HepG2 (cell line): ENCODE results near the gene CARS2. TPM values are rescaled to one million over a fixed set of nuclear protein-coding genes. Genes with fewer than 3 reads are reported as not detected.
A peak's percentile ranks its signal among the peaks of the same experiment; 100 is the strongest.

ENCODE experiments used
- ATF2 ChIP-seq: sonication (generic); formaldehyde crosslinking; IDR thresholded peaks from 2 replicates; pipeline ENCODE4 v1.4.0; 2020; ENCODE audit warnings: missing genetic modification reagents
- CBX2 ChIP-seq, 2 experiments: fragments of 200-600 bp in 1 of 2; sonication (generic); formaldehyde crosslinking in 1 of 2; IDR thresholded peaks; 2 replicates each; pipeline versions ENCODE4 v1.7.0 to v1.8.1; 2018 to 2022; ENCODE audit warnings: low read depth in 2 of 2, low read length in 1 of 2, mild to moderate bottlenecking in 1 of 2, missing genetic modification reagents in 1 of 2
- CSRNP1 ChIP-seq: sonication (generic); formaldehyde crosslinking; IDR thresholded peaks from 2 replicates; pipeline ENCODE4 v1.8.1; 2023; ENCODE audit warnings: mild to moderate bottlenecking, missing genetic modification reagents
- DNMT3B ChIP-seq: conservative IDR thresholded peaks from 2 replicates; pipeline ENCODE4 v1.6.1; 2016; ENCODE audit warnings: missing biosample characterization, control low read depth
- IKZF1 ChIP-seq: fragments of 450-650 bp; IDR thresholded peaks from 2 replicates; pipeline ENCODE4 v1.7.1; 2016
- RFX1 ChIP-seq: fragments of 450-650 bp; IDR thresholded peaks from 2 replicates; pipeline ENCODE4 v1.6.1; 2017
- RFX3 ChIP-seq: IDR thresholded peaks from 2 replicates; pipeline ENCODE4 v1.6.1; 2016; ENCODE audit warnings: missing biosample characterization, missing genetic modification reagents
- SKIL ChIP-seq: sonication (generic); formaldehyde crosslinking; IDR thresholded peaks from 2 replicates; pipeline ENCODE4 v1.8.0; 2022; ENCODE audit warnings: missing genetic modification reagents, mild to moderate bottlenecking, moderate library complexity, borderline replicate concordance
- SP1 ChIP-seq, 2 experiments: fragments of 450-650 bp in 1 of 2; sonication (generic) in 1 of 2; formaldehyde crosslinking in 1 of 2; IDR thresholded peaks; 2 replicates each; pipeline versions ENCODE4 v1.4.0 to v1.6.1; 2016 to 2020; ENCODE audit warnings: missing genetic modification reagents in 1 of 2
- USF2 ChIP-seq, 2 experiments: sonication (generic) in 1 of 2; formaldehyde crosslinking in 1 of 2; IDR thresholded peaks; 2 replicates each; pipeline versions ENCODE4 v1.5.1 to v1.6.1; 2011 to 2020; ENCODE audit warnings: borderline replicate concordance in 1 of 2, low read depth in 1 of 2, low read length in 1 of 2, mild to moderate bottlenecking in 1 of 2, missing genetic modification reagents in 1 of 2, moderate library complexity in 1 of 2
- WIZ ChIP-seq: sonication (generic); formaldehyde crosslinking; IDR thresholded peaks from 2 replicates; pipeline ENCODE4 v1.5.1; 2020; ENCODE audit warnings: mild to moderate bottlenecking, missing genetic modification reagents
- ZNF260 ChIP-seq: sonication (generic); formaldehyde crosslinking; IDR thresholded peaks from 2 replicates; pipeline ENCODE4 v1.4.0; 2020; ENCODE audit warnings: missing genetic modification reagents, low read depth, mild to moderate bottlenecking, borderline replicate concordance
- ZNF569 ChIP-seq: sonication (generic); formaldehyde crosslinking; IDR thresholded peaks from 2 replicates; pipeline ENCODE4 v1.5.0; 2020; ENCODE audit warnings: mild to moderate bottlenecking, missing genetic modification reagents, moderate library complexity, borderline replicate concordance
- ZNF790 ChIP-seq: sonication (generic); formaldehyde crosslinking; IDR thresholded peaks from 2 replicates; pipeline ENCODE4 v1.8.0; 2022; ENCODE audit warnings: missing genetic modification reagents, mild to moderate bottlenecking, borderline replicate concordance
- polyA plus RNA-seq, 8 experiments: library from polyadenylated mRNA; depleted of rRNA in 3 of 8; stranded (reverse) in 7 of 8; unstranded in 1 of 8; fragments of >200 nt; fragmentation: Illumina TruSeq in 4 of 8; extraction: Trizol in 4 of 8; gene quantifications; 2 replicates each; pipeline versions ENCODE4 v1.2.1 to v1.2.3, GENCODE V29; 2011 to 2016; ENCODE audit warnings: low read depth in 4 of 8, missing spikeins in 1 of 8, mixed read lengths in 1 of 8; ENCODE audit not compliant: insufficient read depth in 1 of 8
- total RNA-seq, 5 experiments: library from RNA; depleted of rRNA; stranded (reverse); fragments of >200 nt; fragmentation: Illumina TruSeq; extraction: Trizol; gene quantifications; 2 replicates each; pipeline ENCODE4 v1.2.3, GENCODE V29; 2016; ENCODE audit warnings: low read depth in 1 of 5
- TF ChIP-seq, protein P1 (sequence below): sonication (generic); formaldehyde crosslinking; IDR thresholded peaks from 2 replicates; pipeline ENCODE4 v1.4.0; 2020; ENCODE audit warnings: missing genetic modification reagents
- TF ChIP-seq, protein P2 (sequence below): sonication (generic); formaldehyde crosslinking; IDR thresholded peaks from 2 replicates; pipeline ENCODE4 v1.8.1; 2022; ENCODE audit warnings: mild to moderate bottlenecking, missing genetic modification reagents

The CARS2 gene
- total and polyA plus RNA-seq, 2 of the 13 experiments (the other 11 are each of a cell fraction or from before 2014, with no cell fraction given) = 41.1 to 59.3 TPM

DNA sequence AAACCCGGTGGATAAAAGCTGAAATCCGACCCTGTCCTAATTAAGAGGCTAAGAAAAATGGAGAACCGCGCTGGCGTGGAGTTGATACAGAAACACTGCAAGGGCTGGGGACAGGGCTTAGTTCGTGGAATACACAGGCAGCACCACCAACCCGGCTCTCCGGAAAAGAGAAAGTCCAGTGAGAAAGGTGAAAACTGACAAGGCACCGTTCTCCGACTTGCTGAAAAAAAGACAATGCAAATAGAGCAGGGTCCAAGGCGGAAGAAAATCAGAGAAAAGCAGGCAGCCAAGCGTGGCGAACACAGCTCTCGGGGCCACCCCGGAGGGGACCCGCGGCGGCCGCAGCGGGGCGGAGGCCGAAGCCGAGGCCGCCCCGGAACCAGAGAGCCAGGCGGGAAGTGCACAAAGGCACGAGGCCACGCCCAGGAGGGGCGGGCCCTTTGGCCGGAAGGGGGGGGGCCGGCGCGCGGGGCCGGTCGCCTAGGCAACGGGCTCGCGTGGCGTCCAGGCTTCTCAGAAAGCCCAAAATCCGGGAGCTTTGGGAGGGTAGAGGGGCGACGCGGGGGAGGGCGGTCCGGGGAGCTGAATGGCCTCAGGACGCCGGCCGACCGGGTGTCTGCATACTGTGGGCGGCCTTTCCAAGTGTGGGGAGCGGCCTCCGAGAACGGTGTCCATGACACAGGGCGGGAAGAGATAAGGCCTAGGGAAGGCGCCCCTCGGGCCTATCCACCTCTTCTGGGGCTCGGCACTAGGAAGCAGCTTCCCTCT is 6.3 kb upstream of the CARS2 start (continued):
- TF ChIP-seq, protein P1, sequence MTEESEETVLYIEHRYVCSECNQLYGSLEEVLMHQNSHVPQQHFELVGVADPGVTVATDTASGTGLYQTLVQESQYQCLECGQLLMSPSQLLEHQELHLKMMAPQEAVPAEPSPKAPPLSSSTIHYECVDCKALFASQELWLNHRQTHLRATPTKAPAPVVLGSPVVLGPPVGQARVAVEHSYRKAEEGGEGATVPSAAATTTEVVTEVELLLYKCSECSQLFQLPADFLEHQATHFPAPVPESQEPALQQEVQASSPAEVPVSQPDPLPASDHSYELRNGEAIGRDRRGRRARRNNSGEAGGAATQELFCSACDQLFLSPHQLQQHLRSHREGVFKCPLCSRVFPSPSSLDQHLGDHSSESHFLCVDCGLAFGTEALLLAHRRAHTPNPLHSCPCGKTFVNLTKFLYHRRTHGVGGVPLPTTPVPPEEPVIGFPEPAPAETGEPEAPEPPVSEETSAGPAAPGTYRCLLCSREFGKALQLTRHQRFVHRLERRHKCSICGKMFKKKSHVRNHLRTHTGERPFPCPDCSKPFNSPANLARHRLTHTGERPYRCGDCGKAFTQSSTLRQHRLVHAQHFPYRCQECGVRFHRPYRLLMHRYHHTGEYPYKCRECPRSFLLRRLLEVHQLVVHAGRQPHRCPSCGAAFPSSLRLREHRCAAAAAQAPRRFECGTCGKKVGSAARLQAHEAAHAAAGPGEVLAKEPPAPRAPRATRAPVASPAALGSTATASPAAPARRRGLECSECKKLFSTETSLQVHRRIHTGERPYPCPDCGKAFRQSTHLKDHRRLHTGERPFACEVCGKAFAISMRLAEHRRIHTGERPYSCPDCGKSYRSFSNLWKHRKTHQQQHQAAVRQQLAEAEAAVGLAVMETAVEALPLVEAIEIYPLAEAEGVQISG (CRISPR knock-in tag) = peak; percentile 43
- TF ChIP-seq WIZ (CRISPR knock-in tag) (no peak; the same call in 1 of the 2 replicates), ZNF790 (peak; percentile 20; the same call in 1 of the 2 replicates), CBX2 (IDR thresholded peaks at IDR 0.05; ENCODE audit: low read depth, low read length) (no peak), CBX2 (CRISPR knock-in tag; IDR thresholded peaks at IDR 0.05; ENCODE audit: low read depth) (no peak), IKZF1 (no peak), CSRNP1 (CRISPR knock-in tag) (peak; percentile 76), USF2 (IDR thresholded peaks at IDR 0.05; ENCODE audit: low read depth, low read length) (no peak), USF2 (CRISPR knock-in tag; IDR thresholded peaks at IDR 0.05; ENCODE audit: borderline replicate concordance) (no peak), RFX3 (CRISPR knock-in tag) (peak; percentile 82), RFX1 (peak; percentile 84), ZNF260 (CRISPR knock-in tag) (no peak), ZNF569 (CRISPR knock-in tag) (no peak), ATF2 (CRISPR knock-in tag) (no peak), SKIL (CRISPR knock-in tag) (no peak), SP1 (IDR thresholded peaks at IDR 0.05) (no peak), SP1 (CRISPR knock-in tag; IDR thresholded peaks at IDR 0.05) (peak; percentile 78), DNMT3B (CRISPR knock-in tag) (no peak)
- TF ChIP-seq, protein P2, sequence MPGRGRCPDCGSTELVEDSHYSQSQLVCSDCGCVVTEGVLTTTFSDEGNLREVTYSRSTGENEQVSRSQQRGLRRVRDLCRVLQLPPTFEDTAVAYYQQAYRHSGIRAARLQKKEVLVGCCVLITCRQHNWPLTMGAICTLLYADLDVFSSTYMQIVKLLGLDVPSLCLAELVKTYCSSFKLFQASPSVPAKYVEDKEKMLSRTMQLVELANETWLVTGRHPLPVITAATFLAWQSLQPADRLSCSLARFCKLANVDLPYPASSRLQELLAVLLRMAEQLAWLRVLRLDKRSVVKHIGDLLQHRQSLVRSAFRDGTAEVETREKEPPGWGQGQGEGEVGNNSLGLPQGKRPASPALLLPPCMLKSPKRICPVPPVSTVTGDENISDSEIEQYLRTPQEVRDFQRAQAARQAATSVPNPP (CRISPR knock-in tag) = no peak
